HG03432 (cell line): Measurements from ENCODE around the gene SIM1.
A peak's percentile ranks its signal among the peaks of the same experiment; 100 is the strongest.

ENCODE experiments used
- ATAC-seq: cut with Tn5 transposase; IDR thresholded peaks from one replicate; pipeline ENCODE4 v1.9.1; 2021; ENCODE audit warnings: mild to moderate bottlenecking, moderate library complexity; ENCODE audit not compliant: unreplicated experiment

SIM1 gene

DNA sequence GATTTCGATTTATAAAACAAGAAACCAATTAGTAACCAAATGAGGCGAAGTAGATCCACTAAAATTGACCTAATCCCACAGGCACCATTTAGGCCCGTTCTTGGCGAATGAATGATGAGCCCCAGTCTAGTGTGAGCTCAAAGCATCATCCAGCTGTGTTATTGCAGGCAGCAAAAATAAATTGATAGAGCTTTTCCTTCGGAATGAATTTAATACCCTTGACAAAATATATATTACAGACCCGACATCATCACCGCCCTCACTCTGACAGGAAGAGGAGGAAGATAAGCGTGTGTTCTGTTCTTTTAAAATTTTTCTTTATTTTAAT, 7.8 kb downstream of the SIM1 start:
- no peak for ATAC-seq

DNA sequence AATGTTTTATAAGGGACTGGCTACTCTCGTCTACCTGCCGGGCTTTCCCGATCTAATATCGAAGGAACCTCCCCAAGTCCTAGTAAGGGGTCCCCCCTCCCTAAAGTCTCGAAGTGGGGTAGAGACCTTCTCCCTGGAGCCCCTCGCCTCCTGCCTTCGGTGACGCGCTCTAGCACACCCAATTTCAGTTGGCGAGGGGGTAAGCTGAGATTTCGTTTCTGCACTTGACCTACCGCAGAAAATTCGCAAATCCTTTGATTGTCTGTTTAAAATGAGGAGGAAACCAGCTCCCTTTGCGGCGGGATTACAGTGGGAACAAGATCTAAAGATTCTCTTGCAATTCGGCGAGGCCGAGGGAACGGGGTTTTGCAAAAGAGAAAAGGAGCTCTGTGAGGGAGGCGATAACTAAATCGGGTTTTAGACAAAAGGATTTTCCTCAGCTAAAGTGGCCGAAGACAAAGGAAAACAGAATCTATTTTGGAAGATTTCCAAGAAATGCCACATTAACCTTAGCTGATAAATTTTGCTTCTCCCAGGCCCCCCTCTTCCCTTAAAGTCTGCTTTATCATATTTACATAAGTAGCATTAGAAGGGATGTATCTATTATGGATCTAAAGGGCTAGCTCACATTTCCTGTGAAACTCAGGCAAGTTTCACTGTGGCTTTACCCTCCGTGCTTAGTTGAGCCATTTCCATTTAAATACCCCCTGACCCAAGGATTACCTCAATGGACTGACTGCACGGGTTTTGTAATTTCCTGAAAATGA, 8.4 kb downstream of the SIM1 start:
- ATAC-seq = no peak

DNA sequence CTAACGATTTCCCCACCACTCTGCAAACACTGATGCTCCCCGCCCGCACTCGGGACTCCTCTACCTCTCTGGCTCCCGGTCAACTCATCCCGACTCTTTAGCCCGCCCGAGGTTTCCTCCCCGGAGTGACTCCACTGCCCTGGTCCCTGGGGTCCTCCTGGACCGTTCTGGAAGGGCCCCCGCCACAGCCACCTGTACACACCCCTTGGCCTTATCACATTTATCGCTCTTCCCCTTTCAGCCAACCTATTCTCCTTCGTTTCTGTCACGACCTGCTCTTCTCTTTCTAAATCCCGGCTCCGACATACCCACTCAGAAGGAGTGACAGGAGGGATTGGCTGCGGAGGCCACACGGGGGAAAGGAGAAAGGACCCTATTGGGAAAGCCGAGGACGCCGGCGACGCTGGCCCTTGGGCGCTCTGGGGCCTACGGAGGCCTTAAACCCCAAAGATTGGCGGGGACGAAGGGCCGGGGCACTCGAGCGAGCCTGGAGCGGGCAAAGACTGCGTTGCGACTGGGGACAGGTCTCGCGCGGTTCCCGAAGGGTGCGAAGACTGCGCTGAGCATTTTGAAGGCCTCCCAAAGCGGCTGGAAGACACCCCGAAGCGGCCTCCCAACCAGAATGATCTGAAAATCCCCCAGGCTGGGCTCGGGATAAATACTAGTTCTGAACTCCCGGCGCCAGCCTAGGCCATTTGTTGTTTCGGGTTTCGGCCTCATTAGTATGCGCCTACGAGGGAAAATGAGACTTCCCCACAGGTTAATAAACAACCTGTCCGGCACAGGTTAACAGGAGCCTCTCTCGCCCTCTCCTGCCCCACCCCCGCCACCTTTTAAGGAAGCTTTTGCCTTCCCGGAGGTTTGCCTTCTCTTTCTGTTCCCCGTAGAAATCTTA, 9.2 kb downstream of the SIM1 start:
- peak; percentile 59 for ATAC-seq

DNA sequence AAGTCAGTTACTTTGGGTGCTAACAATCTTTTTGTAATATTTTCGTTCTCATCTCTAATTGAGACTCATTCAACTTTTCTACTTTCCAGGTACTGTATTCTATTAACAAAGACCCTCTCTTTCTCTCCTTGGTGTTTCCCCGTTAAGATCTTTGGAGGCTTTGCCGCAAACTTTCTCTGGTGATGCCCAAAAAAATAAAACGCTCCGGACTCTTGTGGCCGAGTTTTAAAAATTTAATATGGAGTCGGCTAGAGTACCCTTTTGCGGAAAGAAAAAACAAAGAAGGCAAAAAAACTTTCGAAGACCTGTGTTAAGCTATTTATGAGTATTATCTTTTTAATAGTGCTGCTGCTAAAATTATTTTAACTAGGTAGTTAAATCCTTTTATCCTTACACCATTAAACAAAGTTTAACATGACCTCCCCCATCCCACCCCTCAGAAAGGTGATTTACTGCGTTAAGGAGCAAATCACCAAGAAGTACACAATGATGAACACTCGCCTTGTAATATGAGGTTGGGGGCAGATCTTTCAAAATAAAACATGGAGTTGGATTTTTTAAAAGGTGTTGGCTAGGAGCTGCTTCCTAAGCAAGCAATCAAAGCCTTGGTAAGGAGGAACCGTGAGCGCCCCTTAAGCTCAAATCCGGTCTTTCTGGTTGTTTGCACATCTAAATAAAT, 10.0 kb downstream of the SIM1 start:
- ATAC-seq = no peak

DNA sequence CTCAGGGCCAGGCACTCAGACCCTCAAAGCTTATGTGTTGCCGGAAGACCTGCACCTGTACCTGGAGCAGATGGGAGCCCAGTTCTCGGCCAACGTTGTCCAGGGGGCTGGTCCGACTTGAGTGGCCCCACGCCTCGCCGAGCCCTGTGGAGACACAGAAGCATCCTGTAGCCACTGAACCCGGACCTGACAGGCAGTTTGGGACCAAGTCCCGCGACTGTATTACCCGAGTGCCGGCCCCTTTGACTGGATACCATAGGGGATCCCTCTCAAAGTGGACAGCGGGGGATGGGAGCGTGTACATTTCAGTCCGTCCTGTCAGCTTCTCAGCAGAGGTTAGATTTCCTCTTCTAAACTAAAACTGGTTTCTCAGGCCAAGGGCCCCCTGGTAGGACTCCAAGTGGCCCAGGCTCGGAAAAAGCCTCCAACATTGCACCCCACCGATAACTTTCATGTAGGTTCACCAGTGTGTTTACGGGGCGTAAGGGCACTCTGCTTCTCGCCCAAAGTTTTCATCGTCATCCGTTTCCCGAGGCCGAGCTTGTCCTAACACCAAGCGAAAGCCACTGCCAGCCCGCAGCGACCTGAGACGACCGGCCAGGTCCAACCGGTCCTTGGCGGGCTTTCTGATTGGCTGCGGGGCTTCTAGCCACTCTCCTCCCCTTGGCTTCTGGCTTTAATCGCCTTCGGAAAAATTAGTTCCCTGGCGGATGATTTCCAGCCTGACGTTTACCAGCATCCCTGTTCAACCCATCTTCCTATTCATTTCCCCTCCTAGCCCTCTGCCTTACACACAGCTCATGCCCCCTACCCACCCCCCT, 10.8 kb downstream of the SIM1 start:
- ATAC-seq = no peak

DNA sequence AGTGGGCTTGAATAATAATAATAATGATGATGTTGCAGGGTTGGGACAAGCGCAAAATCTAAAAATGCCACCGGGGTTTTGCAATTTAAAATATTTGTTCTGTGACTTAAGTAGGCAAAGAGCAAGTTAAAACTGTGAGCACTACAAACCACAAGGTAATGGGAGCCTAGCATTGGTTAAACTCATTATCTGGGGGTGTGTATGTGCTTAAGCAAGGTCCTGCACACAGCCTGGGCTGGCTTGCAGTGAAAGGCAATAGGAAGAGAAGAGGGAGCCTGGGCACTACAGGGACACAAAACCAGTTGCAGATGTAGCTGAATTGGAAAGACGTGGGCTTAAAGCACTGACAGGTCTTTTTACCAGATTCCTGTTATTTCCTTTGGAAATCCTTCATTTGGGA, 11.7 kb downstream of the SIM1 start:
- ATAC-seq = no peak

DNA sequence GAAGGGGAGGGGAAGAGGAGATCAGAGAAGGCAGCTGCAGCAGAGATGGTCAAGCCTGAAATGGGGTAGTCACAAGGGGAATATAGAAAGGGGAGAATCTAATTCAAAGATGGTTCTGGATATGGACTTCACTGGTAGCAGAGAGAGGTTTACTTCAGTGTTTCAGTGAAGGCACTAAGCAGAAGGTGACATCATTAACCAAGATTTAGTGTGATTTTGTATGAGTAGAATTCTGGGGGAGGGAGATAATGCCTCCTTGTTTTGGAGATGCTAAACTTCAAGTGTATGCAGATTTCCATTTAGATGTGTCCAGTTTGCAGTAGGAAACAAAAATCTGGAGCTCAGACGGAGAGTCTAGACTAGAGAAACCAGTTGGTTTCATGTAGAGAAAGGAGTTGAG, 13.1 kb downstream of the SIM1 start:
- ATAC-seq = no peak

DNA sequence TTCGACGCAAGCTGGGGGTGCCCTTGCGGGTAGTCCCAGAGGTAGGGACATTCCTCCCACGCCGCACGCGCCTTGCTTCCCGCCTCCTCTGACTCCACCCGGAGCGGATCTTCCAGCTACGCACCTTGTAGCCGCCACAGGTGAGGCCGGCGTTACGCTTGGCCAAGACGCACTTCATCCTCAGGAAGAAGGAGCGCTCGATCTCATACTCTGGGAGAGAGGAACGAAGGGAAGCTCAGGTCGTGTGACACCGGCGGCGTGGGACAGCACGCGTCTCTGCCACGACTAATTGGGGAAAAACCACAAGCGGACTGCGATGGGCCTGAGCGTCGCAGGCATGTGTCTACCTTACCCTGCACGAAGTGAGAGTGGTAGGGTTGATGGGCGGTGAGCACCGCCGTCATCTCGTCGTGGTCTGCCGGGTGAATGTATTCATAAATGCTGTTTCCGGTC, 15.5 kb downstream of the SIM1 start:
- no peak for ATAC-seq

DNA sequence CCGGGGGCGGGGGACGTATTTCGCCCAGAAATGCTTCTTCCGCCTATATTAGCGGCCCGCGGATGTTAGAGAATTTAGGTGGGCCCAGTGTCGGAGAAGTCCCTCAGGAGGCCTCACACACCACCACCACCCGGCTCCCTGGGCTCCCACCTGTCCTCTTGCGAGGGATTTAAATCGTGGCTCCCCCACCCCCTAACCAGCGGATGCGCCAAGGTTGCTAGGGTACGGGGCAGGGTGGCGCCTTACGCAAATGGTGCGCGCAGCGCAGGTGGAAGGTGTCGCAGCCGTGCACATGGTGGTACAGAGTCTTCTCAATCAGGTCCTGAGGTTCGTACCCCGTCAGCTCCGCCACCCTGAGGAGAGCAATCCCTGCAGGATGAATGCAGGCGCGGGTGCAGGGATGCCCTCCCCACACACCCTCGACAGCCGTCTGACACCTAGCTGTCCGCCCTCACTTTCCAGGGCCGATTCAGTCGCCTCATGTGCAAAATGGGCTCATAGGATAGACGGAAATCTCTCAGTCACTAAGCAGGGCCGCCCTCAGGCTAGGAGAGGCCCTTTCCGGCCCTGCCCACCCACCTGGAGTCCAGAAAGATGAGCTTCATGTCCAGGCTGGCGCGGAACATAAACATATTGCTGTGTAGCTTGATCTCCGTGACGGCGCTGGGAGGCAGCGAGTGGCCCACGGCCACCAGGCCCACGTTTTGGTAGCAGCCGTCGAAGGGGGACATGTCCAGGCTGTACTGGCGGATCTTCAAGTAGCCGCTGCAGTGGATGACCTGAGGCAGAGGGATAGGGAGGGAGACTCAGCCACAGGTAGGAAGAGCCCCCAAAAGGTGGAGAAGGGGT, 16.6 kb downstream of the SIM1 start:
- ATAC-seq = no peak

DNA sequence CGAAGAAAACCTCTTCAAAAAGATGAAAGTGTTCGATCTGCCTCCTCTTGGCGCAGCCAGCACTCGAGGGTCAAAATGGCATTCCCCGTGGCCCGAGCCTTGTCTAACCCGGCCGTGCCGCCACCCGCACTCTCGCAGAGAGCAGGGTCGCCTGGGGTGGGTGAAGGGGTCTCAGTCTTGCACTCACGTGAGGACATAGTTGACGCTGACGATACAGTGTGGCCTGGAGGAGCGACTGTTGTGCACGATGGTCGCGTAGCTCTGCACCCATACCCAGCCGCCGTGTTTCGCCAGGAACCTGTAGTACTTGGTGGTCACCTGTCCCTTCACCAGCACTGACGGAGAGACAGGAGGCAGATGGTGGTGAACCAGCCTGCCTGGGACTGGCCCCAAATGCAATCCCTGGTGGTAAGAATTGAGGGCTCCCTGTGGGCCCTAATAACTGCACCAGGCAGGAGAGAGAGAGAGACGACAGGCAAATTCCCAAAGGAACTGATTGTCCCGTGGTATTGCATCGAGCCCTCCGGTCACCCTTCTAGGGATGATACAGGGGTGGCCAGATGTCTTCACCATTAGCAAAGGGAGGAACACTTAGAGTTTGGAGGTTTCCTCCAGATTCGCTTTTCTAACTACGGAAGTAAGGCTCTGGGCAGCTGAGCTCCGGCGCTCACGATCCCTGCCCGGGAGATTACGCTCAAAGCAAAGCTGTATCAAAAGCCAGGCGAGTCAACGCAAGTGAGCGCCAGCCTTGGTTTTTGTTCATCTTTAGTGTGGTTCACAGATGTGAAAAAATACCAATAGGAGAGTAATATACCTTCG, 17.4 kb downstream of the SIM1 start:
- ATAC-seq = no peak

DNA sequence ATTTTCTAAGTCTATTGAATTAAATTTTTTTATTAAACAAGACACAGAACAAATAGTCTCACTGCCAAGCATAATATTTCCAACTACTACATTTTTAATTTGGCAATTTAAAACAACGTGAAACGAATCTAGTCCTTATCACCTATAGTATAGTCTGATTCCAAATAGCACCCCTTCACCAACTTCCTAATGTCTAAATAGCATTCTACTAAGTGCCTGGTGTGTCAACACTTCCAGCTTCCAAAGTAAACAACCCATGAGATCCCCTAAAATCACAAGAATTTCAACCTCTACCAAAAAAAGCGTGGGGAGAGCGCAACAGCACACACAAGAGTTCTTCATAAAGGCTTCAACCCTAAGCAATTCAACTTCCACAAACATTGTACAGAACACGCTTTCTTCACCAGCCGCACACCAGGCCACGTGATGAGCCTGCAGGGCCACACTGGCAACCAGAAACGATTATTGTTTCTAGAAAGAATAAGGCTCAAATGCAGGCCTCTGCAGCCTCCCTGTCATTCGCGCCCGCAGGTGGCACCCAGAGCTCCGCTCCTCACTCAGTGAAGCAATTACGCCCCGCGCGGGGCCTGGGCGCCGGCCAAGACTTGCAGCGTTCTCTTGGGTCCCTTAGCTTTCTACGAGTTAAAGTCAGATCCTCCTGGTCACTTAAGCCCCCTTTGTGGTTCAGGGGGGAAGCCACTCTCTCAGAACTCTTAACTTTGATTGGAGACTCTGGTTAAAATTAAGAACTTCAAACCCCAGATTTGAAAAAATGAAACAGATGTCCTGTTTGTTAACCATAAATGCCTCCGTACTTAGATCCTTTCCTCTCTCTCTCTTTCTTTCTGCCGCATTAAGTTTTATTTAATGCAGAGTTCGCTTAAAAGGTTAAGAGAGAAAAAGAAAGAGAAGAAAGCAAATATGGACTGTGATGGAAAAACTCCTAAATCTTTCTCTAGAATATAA, 18.3 kb downstream of the SIM1 start:
- no peak for ATAC-seq

DNA sequence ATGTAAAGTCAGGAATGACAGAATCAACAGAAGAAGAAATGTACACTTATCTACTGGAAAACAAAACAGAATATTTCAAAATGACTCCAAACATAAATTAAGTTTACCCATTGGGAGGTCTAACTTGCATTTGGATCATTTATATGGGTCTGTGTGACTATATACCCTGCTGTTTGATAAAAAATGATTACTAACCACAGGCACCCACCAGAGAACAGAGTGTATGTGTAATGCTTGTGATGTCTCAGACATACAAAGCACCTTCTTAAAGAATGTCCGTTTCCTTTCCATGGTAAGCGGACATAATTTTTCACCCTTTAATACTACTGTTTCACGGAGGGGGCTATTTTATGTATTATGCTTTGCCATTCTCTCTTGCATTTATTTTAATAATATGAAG, 19.2 kb downstream of the SIM1 start:
- ATAC-seq = no peak

DNA sequence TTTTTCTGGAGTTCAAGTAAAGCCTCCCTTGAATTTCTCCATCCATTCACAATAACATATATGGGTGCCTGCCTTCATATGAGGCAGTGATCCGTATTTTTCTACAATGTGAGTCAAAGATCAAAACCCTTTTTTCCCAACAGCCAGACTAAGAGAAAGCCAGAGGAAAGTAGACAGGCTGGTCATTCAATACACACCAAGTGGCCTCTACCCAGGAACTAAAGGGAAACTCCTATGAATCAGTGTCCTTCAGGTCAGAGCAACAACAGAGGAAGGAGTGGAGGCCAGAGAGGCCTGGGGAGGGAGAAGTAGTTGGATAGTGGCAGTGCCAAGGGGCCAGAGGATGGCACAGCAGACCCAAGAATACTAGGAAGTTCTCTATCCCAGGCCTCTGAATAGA, 23.8 kb downstream of the SIM1 start:
- ATAC-seq = no peak

DNA sequence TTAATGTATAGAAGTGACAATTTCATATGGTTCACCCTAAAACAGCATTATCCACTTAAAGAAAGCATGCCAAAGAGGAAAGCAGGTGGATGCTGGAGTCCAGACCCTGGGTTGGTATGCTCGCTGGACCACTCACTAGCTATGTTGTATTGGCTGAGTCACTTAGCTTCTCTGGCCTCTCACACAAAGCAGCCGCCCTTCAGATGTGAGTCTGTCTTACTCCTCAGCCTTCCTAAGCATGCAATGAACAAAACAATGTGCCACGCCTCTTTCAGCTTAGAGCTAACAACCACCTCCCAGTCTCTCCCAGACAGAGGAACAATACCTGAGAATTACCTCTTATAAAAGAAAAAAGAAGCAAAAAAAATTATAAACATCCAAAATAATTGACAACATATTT, 29.4 kb downstream of the SIM1 start:
- ATAC-seq = no peak

DNA sequence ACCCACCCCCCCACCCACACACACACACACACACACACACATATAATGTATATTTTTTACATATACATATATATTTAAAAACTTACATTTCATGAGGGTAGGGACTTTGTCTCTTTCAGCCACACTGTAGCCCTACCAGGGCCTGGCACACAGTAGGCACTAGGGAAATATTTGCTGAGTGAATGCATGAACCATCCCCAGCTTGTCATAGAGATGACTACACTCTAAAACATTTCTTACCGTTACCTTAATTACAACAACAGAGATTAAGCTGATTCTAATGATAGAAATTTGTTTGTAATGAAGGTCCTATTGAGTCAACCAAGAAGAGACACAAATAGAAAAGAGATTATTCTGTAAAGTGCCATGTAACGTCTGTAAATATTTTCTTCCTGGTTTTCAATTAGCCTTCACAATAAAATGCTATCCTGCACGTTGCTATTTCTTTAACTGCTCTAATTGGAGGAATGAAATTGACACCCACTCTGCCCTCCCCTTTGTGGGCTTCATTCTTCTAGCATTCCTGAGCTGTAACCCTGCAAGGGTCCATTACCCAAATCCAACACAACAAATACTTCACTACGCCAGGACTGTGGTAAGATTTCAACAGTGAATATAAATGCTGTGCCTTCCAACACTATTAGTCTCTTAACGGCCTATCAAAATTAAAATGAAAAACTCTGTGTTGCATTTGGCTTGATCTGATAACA, 30.8 kb downstream of the SIM1 start:
- no peak for ATAC-seq

DNA sequence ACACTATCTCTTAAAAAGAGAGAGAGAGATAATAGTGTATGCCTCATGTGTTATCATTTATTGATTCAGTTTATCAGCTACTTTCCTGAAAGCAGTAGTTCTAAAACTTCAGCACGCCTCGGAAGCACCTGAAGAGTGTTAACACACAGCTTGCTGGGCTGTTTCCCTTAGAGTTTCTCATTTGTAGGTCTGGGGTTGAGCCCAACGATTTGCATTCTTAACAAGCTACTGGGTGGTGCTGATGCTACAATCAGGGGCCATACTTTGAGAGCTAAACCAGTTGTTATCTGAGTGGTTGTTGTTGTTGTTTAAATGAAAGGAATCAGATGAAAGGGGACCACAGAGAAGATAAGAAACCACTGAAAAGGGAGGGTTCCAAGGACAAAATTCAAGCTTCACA, 32.6 kb downstream of the SIM1 start:
- ATAC-seq = no peak

DNA sequence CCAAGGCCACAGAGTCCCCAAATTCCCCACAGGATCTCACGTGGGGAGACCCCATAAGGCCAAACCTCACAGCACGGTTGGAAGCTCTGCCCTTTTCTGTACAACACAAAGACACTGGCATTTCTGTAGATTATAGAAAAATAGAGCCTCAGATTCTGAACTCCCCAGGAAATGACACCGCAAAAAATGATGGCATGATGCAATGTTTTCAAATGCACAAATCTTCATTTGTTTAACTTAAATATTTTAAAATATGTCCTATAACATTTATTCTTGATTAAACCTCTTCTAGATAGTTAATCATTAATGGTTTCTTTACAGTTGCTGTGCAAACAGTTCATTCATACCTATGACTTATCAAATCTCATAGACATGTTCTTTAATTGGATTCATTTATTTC, 33.8 kb downstream of the SIM1 start:
- no peak for ATAC-seq
